Astrocyte (in vitro differentiated cells and primary cell): Measurements from ENCODE around the gene RTL10.

Experiments used
- CTCF ChIP-seq: IDR thresholded peaks from 2 replicates; pipeline ENCODE4 v1.5.1; 2011; ENCODE audit warnings: low read depth, mild to moderate bottlenecking, inconsistent platforms, low read length, moderate library complexity; ENCODE audit not compliant: insufficient read depth
- EZH2 ChIP-seq: IDR thresholded peaks from 2 replicates; pipeline ENCODE4 v1.6.1; 2012; ENCODE audit warnings: mild to moderate bottlenecking, low read length, inconsistent platforms; ENCODE audit not compliant: insufficient read depth

- TF ChIP-seq CTCF: no peak
- TF ChIP-seq EZH2: no peak
Measured at GRCh38 chr22:19806213-19807160, 48.2 kb downstream of the RTL10 start.
